Effector CD8-positive, alpha-beta T cell (primary cell): ENCODE results near the gene CCDC138.

ENCODE experiments used
- DNase-seq: peaks from one replicate; lab custom pipeline; 2025; lab: John Stamatoyannopoulos, UW

Gene CCDC138

DNA sequence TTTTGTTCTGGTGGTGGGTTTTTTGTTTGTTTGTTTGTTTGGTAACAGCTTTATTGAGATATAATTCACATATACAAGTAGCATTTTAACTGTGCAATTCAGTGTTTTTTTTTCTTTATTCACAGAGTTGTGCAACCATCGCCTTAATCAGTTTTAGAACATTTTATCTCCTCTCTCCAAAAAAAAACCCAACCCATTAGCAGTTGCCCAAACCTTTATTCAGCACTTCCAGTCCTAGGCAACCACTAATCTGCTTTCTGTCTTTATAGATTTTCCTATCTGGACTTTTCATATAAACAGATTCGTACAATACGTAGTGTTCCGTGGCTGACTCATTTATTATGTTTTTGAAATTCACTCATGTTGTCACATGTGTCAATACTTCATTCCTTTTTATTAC, 38.7 kb downstream of the CCDC138 start:
- no peak for DNase-seq

DNA sequence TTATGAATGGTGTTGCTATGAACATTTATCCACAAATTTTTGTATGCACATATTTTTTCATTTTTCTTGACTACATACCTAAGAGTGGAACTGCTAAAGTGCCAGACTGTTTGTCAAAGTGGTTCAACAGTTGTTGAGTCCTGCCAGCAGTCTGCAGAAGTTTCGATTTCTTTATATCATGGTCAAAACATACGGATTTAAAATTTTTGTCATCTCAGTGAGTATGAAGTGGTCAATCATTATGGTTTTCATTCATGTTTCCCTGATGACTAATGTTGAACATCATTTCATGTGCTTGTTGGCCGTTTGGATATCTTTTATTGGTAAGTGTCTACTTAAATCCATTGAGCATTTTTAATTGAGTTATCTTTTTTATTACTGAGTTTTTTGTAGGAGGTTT, 39.2 kb downstream of the CCDC138 start:
- DNase-seq = no peak

- DNase-seq = no peak
These were observed 43.2 kb downstream of the CCDC138 start for GRCh38 chr2:108829578-108830310.

DNA sequence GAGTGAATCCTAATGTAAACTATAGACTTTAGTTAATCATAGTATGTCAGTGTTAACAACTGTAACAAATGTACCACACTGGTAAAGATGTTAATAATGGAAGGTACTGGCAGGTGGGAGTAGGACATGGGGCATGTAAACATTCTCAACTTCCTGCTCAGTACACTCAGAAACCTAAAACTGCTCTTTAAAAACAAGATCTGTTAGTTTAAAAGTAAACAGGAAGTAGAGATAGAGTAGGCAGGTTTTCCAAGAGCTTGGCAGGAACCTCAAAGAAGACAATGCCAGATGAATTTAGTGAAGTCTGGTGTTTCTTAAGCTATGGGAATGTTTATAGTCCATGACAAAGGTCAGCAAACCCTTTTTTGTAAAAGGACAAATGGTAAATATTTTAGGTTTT, 46.6 kb downstream of the CCDC138 start:
- DNase-seq = no peak

GRCh38 chr2:108834620-108835019, 48.0 kb downstream of the CCDC138 start:
- no peak for DNase-seq

DNA sequence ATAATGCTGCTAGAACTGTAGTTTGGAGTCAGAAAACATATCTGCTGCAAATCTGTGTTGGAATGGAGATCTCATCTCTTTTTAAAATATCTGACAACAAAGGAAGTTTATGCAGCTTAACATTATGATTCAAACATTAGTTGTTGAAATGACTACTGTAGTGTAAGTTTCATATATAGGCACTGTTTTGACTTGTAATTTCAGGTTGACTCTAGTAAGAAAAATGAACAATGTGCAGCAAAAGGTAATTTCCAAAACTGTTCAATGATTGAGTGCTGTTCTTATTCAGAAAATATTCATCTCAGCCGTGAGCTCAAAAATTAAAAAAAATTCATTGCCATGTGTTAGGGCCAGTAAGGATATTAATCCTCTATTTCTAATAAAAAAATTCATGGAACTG, 48.5 kb downstream of the CCDC138 start:
- no peak for DNase-seq

GRCh38 chr2:108837198-108837597, 50.6 kb downstream of the CCDC138 start:
- DNase-seq = no peak

GRCh38 chr2:108841506-108841905, 54.9 kb downstream of the CCDC138 start:
- DNase-seq = no peak

DNA sequence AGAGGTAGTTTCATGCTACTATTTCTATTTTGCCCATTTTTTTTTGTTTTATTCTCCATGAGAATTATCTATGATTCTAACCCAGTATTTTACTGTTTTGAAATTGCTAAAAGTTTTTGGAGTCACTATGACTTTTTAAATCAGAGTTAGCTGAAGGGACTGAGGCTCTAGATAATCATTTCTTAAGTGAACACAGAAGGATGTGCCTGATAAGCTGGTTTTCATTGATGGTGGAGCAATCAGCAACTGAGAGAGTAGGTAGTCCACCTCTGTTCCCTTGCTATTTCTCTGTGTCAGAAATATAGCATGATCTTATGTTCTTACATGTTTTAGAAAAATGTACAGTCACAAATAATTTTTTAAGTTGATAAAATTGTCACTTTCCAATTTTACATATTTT, 59.4 kb downstream of the CCDC138 start:
- DNase-seq = no peak

DNA sequence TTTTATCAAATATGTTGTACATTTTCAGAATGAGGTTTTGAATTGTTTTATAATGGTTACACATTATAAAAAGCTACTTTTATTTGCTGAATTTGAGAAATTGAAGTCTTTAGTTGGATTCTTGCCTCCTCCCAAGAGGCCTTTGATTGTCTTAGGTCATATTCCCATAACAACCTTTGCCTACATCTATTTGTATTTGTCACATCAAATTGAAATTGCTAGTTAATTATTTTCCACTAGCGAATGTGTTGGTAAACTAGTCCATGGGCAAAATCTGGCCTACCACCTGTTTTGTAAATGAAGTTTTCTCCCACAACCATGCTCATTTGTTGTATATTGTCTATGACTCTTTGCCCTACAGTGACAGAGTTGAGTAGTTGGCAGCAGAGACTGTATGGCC, 60.4 kb downstream of the CCDC138 start:
- DNase-seq = no peak

GRCh38 chr2:108852375-108852774, 65.8 kb downstream of the CCDC138 start:
- no peak for DNase-seq

- no peak for DNase-seq
These were observed 66.8 kb downstream of the CCDC138 start for GRCh38 chr2:108853421-108853820.

- no peak for DNase-seq
These were observed 67.9 kb downstream of the CCDC138 start for GRCh38 chr2:108854484-108854883.

DNA sequence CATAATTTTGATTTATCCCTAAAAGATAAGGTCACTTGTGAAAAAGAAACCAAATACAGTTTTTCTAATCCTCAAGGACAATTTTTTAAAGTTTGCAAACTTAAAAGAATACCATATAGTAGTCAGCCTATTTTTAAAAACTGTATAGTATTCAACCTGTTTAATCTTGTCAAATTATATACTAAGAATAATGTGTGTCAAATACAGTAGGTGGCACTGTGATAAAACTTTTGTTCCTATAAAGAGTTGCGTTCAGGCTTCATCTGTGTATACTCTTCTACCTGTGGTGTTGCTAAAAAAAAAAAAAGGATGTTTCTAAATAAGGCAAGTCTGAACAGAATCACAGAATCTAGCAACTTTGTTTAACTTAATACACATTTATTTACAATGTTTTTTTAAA, 68.6 kb downstream of the CCDC138 start:
- no peak for DNase-seq

DNA sequence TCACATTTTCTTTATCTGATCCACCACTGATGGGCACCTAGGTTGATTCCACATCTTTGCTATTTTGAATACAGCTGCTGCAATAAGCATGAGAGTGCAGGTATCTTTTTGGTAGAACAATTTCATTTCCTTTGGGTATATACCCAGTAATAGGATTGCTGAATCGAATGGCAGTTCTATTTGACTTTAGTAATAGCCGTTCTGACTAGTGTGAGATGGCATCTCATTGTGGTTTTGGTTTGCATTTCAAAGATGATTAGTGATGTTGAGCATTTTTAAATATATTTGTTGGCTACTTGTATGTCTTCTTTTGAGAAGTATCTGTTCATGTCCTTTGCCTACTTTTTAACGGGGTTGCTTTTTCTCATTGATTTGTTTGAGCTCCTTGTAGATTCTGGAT, 72.3 kb downstream of the CCDC138 start:
- no peak for DNase-seq

DNA sequence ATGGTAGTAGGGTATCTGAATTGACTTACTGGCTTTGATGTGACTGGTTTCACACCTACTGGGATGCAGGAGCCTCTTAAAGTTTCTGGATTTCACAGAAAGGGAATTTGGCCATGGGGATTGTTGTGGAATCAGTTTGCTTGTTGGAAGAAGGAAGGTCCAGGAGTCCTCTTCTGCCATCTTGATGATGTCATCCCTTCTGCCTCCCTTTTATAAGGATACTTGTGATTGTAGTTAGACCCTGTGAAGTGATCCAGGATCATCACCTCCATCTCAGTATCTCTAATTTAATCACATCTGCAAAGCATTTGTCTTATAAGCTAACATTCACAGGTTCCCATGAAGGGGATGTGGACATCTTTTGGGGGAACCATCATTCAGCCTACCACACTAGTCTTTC, 79.5 kb downstream of the CCDC138 start:
- no peak for DNase-seq

- DNase-seq = no peak
These were observed 82.3 kb downstream of the CCDC138 start for GRCh38 chr2:108868911-108869310.

DNA sequence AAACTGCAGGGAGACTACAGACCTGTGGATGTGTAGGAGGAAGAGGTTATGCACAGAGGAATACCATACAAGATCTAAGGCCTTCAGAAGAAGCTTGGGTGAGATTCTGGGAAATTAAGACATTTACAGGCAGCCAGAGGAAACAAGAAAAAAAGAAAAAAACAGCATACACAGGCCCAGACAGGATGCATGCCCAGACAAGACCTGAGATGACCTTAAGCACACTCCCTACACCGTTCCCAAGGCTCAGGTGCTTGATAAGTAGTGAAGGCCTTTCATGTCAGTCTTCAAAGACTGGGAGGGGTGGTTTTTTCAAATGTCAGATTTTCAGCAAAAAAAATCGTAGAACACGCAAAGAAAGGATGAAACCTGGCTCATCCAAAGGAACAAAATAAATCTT, 83.0 kb downstream of the CCDC138 start:
- no peak for DNase-seq

DNA sequence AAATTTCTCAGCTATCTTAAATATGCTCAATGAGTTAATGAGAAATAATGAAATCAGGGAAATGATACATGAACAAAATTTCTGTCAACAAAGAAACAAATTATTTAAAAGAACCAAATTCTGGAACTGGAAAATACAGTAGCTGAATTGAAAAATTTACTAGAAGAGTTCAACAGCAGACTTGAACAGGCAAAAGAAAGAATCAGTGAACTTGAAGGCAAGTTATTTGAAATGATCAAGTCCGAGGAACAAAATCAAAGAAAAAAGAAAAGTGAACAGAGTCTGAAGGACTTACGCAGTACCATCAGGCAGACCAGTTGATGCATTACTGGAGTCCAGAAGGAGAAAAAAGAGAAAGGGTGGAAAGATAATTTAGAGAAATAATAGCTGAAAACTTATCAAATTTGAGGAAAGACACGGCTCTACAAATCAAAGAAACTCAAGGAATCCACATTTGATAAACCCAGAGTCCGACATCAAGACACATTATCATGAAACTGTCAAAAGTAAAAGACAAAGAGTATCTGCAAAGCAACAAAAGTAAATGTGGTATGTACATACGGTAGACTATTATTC, 83.6 kb downstream of the CCDC138 start:
- no peak for DNase-seq

DNA sequence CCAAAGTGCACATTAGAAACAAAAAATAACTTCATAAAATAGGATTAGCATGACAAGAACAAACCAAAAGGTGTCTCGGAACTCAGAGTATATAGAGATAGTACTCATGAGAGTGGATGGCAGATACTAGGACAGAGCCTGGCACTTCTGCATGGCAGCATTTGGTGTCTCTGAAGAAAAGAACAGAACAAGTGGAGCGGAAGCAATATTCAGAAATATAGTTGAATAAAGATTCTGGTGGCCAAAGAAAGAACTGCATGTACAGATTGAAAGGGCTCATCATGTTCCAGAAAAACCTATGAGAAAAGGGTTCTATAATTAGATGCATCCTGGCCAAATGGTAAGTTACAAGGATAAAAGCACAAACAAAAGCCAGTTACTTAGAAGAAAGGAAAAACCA, 90.9 kb downstream of the CCDC138 start:
- DNase-seq = no peak

DNA sequence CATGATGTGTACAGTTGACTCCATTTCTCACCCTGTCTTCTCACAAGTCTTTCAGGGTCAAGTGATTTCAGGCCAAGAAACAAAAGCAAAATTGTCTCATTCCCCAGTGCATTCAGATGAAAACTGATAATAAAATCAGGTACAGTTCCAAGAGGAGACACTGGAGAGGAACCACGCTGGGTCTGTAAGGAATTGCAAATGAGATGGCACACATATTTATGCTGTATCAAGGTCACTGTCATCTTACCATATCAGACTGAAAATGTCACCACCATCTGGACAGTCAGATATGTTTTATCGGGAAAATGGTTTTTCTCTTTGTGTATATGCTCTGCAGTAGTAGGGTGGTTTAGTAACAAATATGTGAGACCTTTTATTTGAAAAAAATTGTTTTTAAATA, 91.7 kb downstream of the CCDC138 start:
- DNase-seq = no peak

DNA sequence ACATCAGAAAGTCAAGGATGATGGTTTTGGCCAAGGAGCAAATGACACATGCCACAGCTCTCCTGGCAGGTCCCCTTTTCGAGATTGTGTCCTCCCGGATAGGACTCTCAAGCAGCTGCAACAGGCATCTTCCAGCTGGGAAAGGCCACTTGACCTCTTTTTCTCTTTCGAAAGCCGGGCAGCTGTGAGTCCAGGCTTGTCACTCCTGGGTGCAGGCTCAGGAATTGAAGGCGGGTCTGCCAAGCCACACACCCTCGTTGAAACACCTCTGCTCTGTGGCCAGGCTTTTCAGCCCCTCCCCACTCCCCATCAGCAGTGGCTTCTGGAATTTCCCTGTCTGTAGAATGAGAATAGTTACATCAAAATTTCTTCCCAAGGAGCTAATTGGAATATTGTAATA, 98.0 kb downstream of the CCDC138 start:
- DNase-seq = no peak

GRCh38 chr2:108889907-108890306, 103.3 kb downstream of the CCDC138 start:
- DNase-seq = no peak

DNA sequence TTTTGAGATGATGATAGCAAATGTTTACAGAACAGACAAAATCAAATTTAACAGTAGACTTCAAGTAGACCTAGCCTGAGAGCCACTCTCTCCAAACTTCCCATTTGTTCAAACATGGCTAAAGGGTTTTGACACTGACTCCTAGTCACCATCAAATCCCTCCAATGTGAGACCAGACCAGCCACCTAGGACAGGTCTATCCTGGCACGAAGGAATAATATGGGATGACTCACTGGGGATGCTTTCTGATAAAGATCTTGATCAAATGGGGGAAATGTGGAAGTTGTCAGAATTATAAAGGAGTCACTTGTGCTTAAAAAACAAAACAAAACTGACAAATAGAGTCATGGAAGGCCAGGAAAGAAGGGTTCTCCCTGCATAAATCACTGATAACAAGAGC, 106.7 kb downstream of the CCDC138 start:
- DNase-seq = no peak
